ENCODE data around the gene PLEKHM1. TPM values are rescaled to one million over a fixed set of nuclear protein-coding genes. Genes with fewer than 3 reads are reported as not detected.

The PLEKHM1 gene
- total RNA-seq, 4 donors from 2014 or later: 60.4 to 124 (median 94.1) TPM

- DNase-seq (ENCODE audit: low spot score in 2 of 2): no peak
- Histone ChIP-seq H3K4me1 (peaks cover 10% of the 10 kb centered on the region), H3K4me3 (no peak overlapping the region), H3K27ac (no peak overlapping the region), H3K9me3 (no peaks in the 10 kb centered on the region), H3K27me3 (no peaks in the 10 kb centered on the region), H3K36me3 (no peaks in the 10 kb centered on the region)
- TF ChIP-seq CTCF (IDR thresholded peaks at IDR 0.05) (no peak), POLR2AphosphoS5 (IDR thresholded peaks at IDR 0.05) (no peak), POLR2A (IDR thresholded peaks at IDR 0.05) (no peak), EP300 (IDR thresholded peaks at IDR 0.05) (no peak)
- WGBS: 67% methylated on average over 10 of the region's 10 CpGs
These were observed 101.8 kb downstream of the PLEKHM1 start for GRCh38 chr17:45388604-45389325.

- H3K27me3 ChIP-seq: no peaks in the 10 kb centered on the region
- no peaks in the 10 kb centered on the region for H3K36me3 ChIP-seq
- 84% methylated on average over 3 of the region's 3 CpGs for WGBS
- H3K27ac ChIP-seq: no peak overlapping the region
- H3K4me1 ChIP-seq: peaks cover 10% of the 10 kb centered on the region
- DNase-seq (ENCODE audit: low spot score in 2 of 2): no peak
- no peak overlapping the region for H3K4me3 ChIP-seq
- H3K9me3 ChIP-seq: no peaks in the 10 kb centered on the region
- no peak for TF ChIP-seq EP300 (IDR thresholded peaks at IDR 0.05)
- no peak for TF ChIP-seq POLR2AphosphoS5 (IDR thresholded peaks at IDR 0.05)
- TF ChIP-seq CTCF (IDR thresholded peaks at IDR 0.05): no peak
- TF ChIP-seq POLR2A (IDR thresholded peaks at IDR 0.05): no peak
These were observed 102.8 kb downstream of the PLEKHM1 start for GRCh38 chr17:45387739-45388138.

- 74% methylated on average over 4 of the region's 4 CpGs for WGBS
- Histone ChIP-seq H3K9me3 (no peaks in the 10 kb centered on the region), H3K27ac (no peak overlapping the region), H3K4me3 (no peak overlapping the region), H3K36me3 (no peaks in the 10 kb centered on the region), H3K27me3 (no peaks in the 10 kb centered on the region), H3K4me1 (peaks cover 11% of the 10 kb centered on the region)
- no peak for DNase-seq (ENCODE audit: low spot score in 2 of 2)
- TF ChIP-seq POLR2AphosphoS5 (IDR thresholded peaks at IDR 0.05) (no peak), POLR2A (IDR thresholded peaks at IDR 0.05) (no peak), EP300 (IDR thresholded peaks at IDR 0.05) (no peak), CTCF (IDR thresholded peaks at IDR 0.05) (no peak)
These were observed 104.3 kb downstream of the PLEKHM1 start for GRCh38 chr17:45386178-45386577.

Other genes with a start within 250 kb of the PLEKHM1 start
- not detected for gene SPATA32, start 228.6 kb downstream of the PLEKHM1 start, total RNA-seq
- 10 to 100 TPM in 3 of 4 donors, 1 to 10 TPM in 1; 9.6 to 14.4 (median 11.9) TPM for gene MAP3K14, start 173.7 kb downstream of the PLEKHM1 start, total RNA-seq
- gene ARHGAP27, start 57.9 kb downstream of the PLEKHM1 start, total RNA-seq: 10 to 100 TPM; 54.4 to 93.6 (median 71.3) TPM

Measured in suprapubic skin (tissue), 4 donors.